Gastrocnemius medialis (tissue), 4 donors: ENCODE data around the gene UBE2QL1. TPM values are rescaled to one million over a fixed set of nuclear protein-coding genes. Genes with fewer than 3 reads are reported as not detected.

ENCODE experiments used
- ATAC-seq, 2 donors: fragments of 150-250 bp; one replicate each; pipeline ENCODE4 v1.9.1; 2016
- DNase-seq, 2 donors: peaks; one replicate each; pipeline ENCODE4 v3.0.0-alpha.2; 2019
- H3K27ac ChIP-seq, 4 donors: fragments of 200-600 bp; sonication (generic); 1 replicate in 1 of 4; 2 replicates in 3 of 4; pipeline ENCODE4 v1.5.1; 2016 to 2018; ENCODE audit warnings: mild to moderate bottlenecking in 2 of 4, moderate library complexity in 1 of 4
- H3K27me3 ChIP-seq, 3 donors: fragments of 200-600 bp; sonication (generic) in 2 of 3; 1 replicate in 1 of 3; 2 replicates in 2 of 3; pipeline versions ENCODE4 v1.5.1 to v1.6.0; 2016 to 2019; ENCODE audit warnings: mild to moderate bottlenecking in 1 of 3, moderate library complexity in 1 of 3
- H3K36me3 ChIP-seq, 2 donors: fragments of 200-600 bp; sonication (generic) in 1 of 2; one replicate each; pipeline ENCODE4 v1.5.1; 2017 to 2018
- H3K4me1 ChIP-seq, 2 donors: fragments of 200-600 bp; sonication (generic) in 1 of 2; one replicate each; pipeline ENCODE4 v1.5.1; 2016 to 2017; ENCODE audit warnings: mild to moderate bottlenecking in 2 of 2
- H3K4me3 ChIP-seq, 4 donors: fragments of 200-600 bp; sonication (generic) in 3 of 4; 1 replicate in 1 of 4; 2 replicates in 3 of 4; pipeline ENCODE4 v1.5.1; 2016 to 2019; ENCODE audit warnings: mild to moderate bottlenecking in 2 of 4
- H3K9me3 ChIP-seq, 3 donors: fragments of 200-600 bp; sonication (generic) in 2 of 3; 1 replicate in 1 of 3; 2 replicates in 2 of 3; pipeline ENCODE4 v1.5.1; 2016 to 2019
- POLR2A ChIP-seq, 2 donors: fragments of 450-650 bp; IDR thresholded peaks; one replicate each; pipeline ENCODE4 v1.6.1; 2017; ENCODE audit warnings: antibody characterized with exemption in 2 of 2, mild to moderate bottlenecking in 2 of 2, moderate library complexity in 2 of 2
- in situ Hi-C, 4 donors: fragments of 200-750 bp; cut with MboI; loops; one replicate each; pipeline versions ENCODE4 v1.15.0 to v1.8.0; 2017; ENCODE audit warnings: low sequenced_read_pairs in 4 of 4
- intact Hi-C: fragments of 100-400 bp; cut with DNase I; formaldehyde crosslinking; loops from one replicate; pipeline ENCODE4 v1.15.1; 2023; ENCODE audit warnings: low total_unique reads
- total RNA-seq, 4 donors: library from RNA; depleted of rRNA; stranded (reverse); fragments of >200 nt; gene quantifications; one replicate each; pipeline versions ENCODE4 v1.1.0 to v1.2.3, GENCODE V29; 2016
- TF ChIP-seq, protein P1 (sequence below), 5 experiments: fragments of 450-650 bp in 3 of 5; fragments of 200-600 bp in 2 of 5; sonication (generic) in 2 of 5; IDR thresholded peaks in 4 of 5; conservative IDR thresholded peaks in 1 of 5; 1 replicate in 4 of 5; 2 replicates in 1 of 5; pipeline ENCODE4 v1.5.1; 2016 to 2019; ENCODE audit warnings: antibody characterized with exemption in 5 of 5, mild to moderate bottlenecking in 3 of 5, moderate library complexity in 3 of 5

UBE2QL1 gene
- total RNA-seq, 4 donors from 2014 or later = 48.8 to 150 (median 67.0) TPM

DNA sequence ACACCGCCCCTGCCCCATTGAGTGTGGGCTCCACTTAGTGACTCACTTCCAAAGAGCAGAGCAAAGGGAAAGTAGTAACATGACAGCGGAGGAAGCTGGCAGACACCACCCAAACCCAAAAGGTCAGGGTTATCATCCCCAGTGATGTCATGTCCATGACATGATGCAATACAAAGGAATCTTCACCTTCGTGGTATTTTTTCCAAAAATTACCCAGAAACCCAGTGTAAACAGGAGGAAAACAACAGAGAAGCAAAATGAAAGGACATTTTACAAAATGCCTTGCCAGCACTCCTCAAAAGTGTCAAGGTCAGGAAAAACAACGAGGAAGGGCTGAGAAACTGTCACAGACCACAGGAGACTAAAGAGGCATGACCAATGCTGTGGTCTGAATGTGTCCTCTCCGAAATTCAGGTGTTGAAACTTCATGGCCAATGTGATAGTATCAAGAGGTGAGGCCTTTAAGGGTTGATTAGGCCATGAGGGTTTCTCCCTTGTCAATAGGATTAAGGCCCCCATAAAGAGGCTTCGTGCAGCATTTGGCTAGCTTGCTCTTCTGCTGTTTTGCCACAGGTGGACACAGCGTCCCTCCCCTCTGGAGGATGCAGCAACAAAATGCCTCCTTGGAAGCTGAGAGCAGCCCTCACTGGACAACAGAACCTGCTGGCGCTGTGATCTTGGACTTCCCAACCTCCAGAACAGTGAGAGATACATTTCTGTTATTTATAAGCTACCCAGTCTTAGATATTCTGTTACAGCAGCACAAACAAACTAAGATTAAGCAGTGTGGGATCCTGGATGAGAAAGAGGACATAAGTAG lies 39.8 kb upstream of the UBE2QL1 start:
- H3K36me3 ChIP-seq = no peaks in the 10 kb centered on the region
- intact Hi-C loops = no loop called here
- H3K27me3 ChIP-seq = no peaks in the 10 kb centered on the region
- H3K4me3 ChIP-seq = no peak overlapping the region
- no peak for ATAC-seq
- DNase-seq = no peak
- in situ Hi-C loops = no loop called here
- no peaks in the 10 kb centered on the region for H3K9me3 ChIP-seq
- H3K27ac ChIP-seq = no peak overlapping the region
- no peaks in the 10 kb centered on the region for H3K4me1 ChIP-seq
- TF ChIP-seq POLR2A (IDR thresholded peaks at IDR 0.05) = no peak
- TF ChIP-seq, protein P1, sequence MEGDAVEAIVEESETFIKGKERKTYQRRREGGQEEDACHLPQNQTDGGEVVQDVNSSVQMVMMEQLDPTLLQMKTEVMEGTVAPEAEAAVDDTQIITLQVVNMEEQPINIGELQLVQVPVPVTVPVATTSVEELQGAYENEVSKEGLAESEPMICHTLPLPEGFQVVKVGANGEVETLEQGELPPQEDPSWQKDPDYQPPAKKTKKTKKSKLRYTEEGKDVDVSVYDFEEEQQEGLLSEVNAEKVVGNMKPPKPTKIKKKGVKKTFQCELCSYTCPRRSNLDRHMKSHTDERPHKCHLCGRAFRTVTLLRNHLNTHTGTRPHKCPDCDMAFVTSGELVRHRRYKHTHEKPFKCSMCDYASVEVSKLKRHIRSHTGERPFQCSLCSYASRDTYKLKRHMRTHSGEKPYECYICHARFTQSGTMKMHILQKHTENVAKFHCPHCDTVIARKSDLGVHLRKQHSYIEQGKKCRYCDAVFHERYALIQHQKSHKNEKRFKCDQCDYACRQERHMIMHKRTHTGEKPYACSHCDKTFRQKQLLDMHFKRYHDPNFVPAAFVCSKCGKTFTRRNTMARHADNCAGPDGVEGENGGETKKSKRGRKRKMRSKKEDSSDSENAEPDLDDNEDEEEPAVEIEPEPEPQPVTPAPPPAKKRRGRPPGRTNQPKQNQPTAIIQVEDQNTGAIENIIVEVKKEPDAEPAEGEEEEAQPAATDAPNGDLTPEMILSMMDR (IDR thresholded peaks at IDR 0.05 in 4 of 5, conservative IDR thresholded peaks at IDR 0.05 in 1 of 5) = no peak

DNA sequence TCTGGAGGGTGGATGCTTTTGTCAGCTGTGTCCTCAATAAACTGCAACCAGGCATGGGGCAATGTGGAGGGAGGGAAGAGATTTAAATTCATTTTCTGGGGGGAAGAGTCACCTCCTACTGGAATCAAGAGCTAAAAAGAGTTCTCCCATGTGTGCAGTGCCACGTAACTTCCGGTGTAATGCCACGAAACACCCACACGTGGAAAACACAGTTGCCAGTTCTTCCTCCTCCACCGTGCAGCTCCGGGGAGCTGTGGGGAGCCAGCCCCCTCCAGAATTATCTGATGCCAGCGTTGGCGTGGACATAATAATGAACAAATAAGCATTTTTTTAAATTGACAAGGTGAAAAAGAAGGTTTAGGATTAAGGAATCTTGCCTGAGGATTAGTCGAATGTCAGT lies 38.2 kb upstream of the UBE2QL1 start:
- Histone ChIP-seq H3K27ac (no peak overlapping the region), H3K36me3 (no peaks in the 10 kb centered on the region), H3K4me1 (no peaks in the 10 kb centered on the region), H3K27me3 (no peaks in the 10 kb centered on the region), H3K9me3 (no peaks in the 10 kb centered on the region), H3K4me3 (no peak overlapping the region)
- TF ChIP-seq, protein P1 (IDR thresholded peaks at IDR 0.05 in 4 of 5, conservative IDR thresholded peaks at IDR 0.05 in 1 of 5) = no peak
- TF ChIP-seq POLR2A (IDR thresholded peaks at IDR 0.05) = no peak
- DNase-seq (no peak), ATAC-seq (no peak)
- in situ Hi-C loops (no loop called here), intact Hi-C loops (no loop called here)

DNA sequence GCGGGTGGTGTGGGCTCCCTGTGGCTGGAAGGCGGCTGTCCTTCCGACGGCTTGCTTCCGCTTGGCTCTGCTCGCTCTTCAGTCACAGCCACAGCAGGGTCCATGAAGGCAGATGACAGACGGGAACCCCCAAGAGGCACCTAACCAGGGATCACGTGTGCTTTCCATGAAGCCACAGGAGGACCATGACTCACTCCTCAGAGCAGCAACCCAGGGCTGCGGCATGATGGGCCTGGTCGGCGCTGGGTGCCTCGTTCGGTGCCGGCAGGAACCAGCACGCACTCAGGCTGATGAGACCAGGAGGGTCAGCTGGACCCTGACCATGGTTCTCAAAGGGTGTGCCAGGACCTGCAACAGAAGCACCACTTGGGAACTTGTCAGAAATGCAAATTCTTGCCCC lies 37.5 kb upstream of the UBE2QL1 start:
- Histone ChIP-seq H3K27ac (no peak overlapping the region), H3K9me3 (no peaks in the 10 kb centered on the region), H3K4me3 (no peak overlapping the region), H3K27me3 (no peaks in the 10 kb centered on the region), H3K4me1 (no peaks in the 10 kb centered on the region), H3K36me3 (no peaks in the 10 kb centered on the region)
- intact Hi-C loops (no loop called here), in situ Hi-C loops (no loop called here)
- ATAC-seq = no peak
- DNase-seq = no peak
- TF ChIP-seq, protein P1 (IDR thresholded peaks at IDR 0.05 in 4 of 5, conservative IDR thresholded peaks at IDR 0.05 in 1 of 5) = no peak
- no peak for TF ChIP-seq POLR2A (IDR thresholded peaks at IDR 0.05)

DNA sequence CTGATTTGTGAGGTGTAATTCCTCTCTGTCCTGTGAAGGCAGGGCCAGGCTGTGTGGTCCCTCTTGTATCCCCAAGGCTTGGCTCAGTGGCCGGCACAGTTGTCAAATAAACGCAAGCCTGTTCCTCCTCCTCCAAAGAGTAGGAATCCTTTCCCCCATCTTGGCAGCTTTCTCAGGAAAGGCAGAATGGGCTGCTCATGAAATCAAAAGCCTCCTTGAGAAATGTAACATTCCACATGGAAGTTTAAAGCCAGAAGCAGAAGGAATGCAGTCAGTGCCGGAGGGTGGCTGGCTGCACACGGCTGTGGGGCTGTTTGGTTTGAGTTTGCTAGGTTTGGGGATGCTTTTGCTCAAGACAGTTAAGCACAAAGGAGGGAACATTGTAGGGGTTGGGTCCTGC lies 35.8 kb upstream of the UBE2QL1 start:
- DNase-seq = no peak
- no peaks in the 10 kb centered on the region for H3K27me3 ChIP-seq
- in situ Hi-C loops = no loop called here
- ATAC-seq = no peak
- H3K4me1 ChIP-seq = no peaks in the 10 kb centered on the region
- no peak overlapping the region for H3K27ac ChIP-seq
- no peaks in the 10 kb centered on the region for H3K9me3 ChIP-seq
- intact Hi-C loops = no loop called here
- H3K4me3 ChIP-seq = no peak overlapping the region
- TF ChIP-seq POLR2A (IDR thresholded peaks at IDR 0.05) = no peak
- TF ChIP-seq, protein P1 (IDR thresholded peaks at IDR 0.05 in 4 of 5, conservative IDR thresholded peaks at IDR 0.05 in 1 of 5) = no peak
- no peaks in the 10 kb centered on the region for H3K36me3 ChIP-seq
